GM18526 (cell line): ENCODE results near the gene HUWE1.

Experiments
- POLR2A ChIP-seq: IDR thresholded peaks from 3 replicates; pipeline ENCODE4 v1.6.1; 2011; ENCODE audit not compliant: insufficient read length; ENCODE audit errors: extremely low read depth

The HUWE1 gene

DNA sequence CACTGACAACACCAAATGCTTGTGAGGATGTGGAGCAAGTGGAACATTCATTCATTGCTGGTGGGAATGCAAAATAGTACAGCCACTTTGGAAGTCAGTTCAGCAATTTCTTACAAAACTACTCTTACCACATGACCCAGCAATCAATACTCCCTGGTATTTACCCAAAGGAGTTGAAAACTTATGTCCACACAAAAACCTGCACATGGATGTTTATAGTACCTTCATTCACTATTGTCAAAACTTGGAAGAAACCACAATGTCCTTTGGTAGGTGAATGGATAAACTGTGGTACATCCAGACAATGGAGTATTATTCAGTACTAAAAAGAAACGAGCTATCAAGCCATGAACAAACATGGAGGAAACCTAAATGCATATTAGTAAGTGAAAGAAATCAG lies 27.5 kb downstream of the HUWE1 start:
- TF ChIP-seq POLR2A: no peak

DNA sequence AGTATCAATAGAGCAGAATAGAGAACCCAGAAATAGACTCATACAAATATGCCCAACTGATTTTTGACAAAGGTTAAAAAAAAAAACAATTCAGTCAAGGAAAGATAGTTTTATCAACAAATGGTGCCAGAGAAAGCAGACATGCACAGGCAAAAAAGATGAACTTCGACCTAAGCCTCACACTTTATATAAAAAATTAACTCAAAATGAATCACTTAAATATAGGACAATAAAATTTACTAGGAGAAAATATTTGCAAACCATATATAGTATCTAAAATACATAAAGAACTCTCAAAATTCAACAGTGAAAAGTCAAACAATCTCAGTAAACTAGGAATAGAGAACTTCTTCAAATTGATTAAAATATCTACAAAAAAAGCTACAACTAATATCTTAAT lies 29.7 kb downstream of the HUWE1 start:
- TF ChIP-seq POLR2A: no peak

- TF ChIP-seq POLR2A: no peak
Observed at GRCh38 chrX:53654376-53654775, 32.1 kb downstream of the HUWE1 start.

- no peak for TF ChIP-seq POLR2A
Observed at GRCh38 chrX:53644751-53645150, 41.8 kb downstream of the HUWE1 start.

- TF ChIP-seq POLR2A: no peak
Observed at GRCh38 chrX:53642337-53642736, 44.2 kb downstream of the HUWE1 start.

- TF ChIP-seq POLR2A: no peak
Observed at GRCh38 chrX:53639257-53639656, 47.3 kb downstream of the HUWE1 start.

DNA sequence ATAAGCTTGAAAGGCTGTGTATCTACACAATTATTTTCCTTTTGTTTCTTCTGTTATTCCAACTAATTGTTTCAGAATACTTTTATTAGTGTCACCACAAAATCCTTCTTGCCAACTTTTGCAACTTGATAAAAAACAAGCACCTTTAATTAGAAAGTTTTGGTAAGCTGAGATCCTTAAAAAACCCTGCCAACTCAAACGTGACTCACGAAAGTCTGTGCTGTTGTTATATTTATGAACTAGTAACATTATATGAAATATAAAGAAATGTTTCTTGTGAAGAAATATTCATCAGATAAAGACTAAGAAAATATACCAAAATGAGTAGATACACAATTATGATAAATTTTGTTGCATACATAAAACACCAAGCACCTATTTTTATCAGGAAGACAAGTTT lies 49.0 kb downstream of the HUWE1 start:
- no peak for TF ChIP-seq POLR2A

GRCh38 chrX:53631156-53631555 lies 55.4 kb downstream of the HUWE1 start:
- TF ChIP-seq POLR2A: no peak

DNA sequence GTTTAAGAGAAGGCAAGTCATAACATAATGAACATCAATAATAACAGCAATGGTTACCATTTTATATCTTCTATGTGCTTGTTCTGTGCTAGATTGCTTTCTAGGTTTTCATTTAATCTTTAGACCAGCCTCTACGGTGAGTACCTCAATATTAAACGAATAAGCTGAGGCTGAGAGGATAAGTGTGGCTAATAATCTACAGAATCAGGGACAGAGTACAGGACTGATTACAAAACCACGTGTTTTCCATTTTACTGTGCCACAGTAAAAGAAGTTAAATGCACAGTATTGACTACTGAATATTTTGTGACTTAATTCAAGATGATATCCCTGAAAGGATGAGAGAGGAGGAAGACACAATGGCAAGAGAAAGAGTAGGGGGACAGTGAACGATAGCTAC lies 56.3 kb downstream of the HUWE1 start:
- TF ChIP-seq POLR2A: no peak

GRCh38 chrX:53622431-53622830 lies 64.1 kb downstream of the HUWE1 start:
- no peak for TF ChIP-seq POLR2A

- TF ChIP-seq POLR2A: no peak
Observed at GRCh38 chrX:53621418-53621986, 65.0 kb downstream of the HUWE1 start.

- no peak for TF ChIP-seq POLR2A
Observed at GRCh38 chrX:53616946-53617345, 69.6 kb downstream of the HUWE1 start.

DNA sequence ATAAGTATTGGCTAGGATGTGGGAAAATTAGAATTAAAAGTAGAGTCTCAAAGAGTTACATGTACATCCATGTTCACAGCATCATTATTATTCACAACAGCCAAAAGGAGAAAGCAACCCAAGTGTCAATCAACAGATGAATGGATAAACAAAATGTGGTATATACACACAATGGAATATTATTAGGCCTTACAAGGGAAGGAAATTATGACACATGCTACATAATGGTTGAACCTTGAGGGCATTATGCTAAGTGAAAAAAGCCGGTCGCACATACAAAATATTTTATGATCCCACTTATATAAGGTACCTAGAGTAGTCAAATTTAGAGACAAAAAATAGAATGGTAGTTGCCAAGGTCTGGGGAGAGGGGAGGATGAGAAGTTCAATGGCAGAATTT lies 80.1 kb downstream of the HUWE1 start:
- TF ChIP-seq POLR2A: no peak

DNA sequence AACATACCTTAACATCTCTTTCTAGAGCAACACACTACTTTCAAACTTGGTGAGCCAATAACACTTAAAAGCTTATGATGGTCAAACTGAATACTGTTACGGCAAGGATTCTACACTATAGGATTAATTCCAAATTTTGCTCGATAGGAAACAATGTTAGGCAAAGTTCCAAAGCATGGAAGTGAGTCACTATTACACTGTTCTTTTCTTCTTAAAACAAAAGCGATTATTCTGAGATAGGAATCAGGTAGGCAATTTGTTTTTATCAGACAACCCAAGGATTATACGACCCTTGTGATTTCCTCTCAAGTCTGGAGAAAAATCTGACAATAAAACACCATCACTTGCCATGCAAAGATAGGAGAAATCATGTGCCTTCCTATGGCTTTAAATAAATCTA lies 81.5 kb downstream of the HUWE1 start:
- no peak for TF ChIP-seq POLR2A

GRCh38 chrX:53599781-53600396 lies 86.6 kb downstream of the HUWE1 start:
- no peak for TF ChIP-seq POLR2A

DNA sequence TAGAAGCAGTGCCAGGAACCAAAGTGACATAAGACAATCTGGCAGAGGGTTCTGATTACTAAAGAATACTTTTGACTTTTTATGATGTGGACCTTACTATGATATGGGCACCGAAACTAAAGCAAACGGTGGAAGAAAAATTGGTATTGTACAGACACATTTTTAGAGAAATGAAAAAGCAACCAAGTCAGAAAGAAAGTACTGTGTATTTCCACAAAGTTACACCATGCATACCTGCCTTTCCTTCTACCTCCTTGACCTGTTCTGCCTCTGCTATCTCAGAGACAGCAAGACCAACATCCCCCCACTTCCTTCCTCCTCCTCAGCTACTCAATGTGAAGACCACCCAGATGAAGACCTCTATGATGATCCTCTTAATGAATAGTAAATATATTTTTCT lies 88.3 kb downstream of the HUWE1 start:
- no peak for TF ChIP-seq POLR2A

- TF ChIP-seq POLR2A: no peak
Observed at GRCh38 chrX:53595266-53595810, 91.2 kb downstream of the HUWE1 start.

- no peak for TF ChIP-seq POLR2A
Observed at GRCh38 chrX:53594354-53594753, 92.2 kb downstream of the HUWE1 start.
